SK-N-SH treated with all-trans-retinoic acid at 6 μM for 48 hours (cell line): Measurements from ENCODE around the gene CCDC54.

Experiments
- ATAC-seq: fragments of 200-7000 bp; cut with Tn5 transposase; 3 replicates; pipeline ENCODE4 v1.9.1; 2020; ENCODE audit warnings: mild to moderate bottlenecking, moderate library complexity
- BACH2 ChIP-seq: fragments of 250-450 bp; sonication (Bioruptor Pico); IDR thresholded peaks from 2 replicates; pipeline ENCODE4 v1.9.0; 2021; ENCODE audit warnings: mild to moderate bottlenecking, borderline replicate concordance
- CREB5 ChIP-seq: fragments of 250-450 bp; sonication (Bioruptor Pico); IDR thresholded peaks from 2 replicates; pipeline ENCODE4 v1.5.1; 2020; ENCODE audit warnings: low read depth, mild to moderate bottlenecking, moderate library complexity
- CSDC2 ChIP-seq: fragments of 250-450 bp; sonication (Bioruptor Pico); IDR thresholded peaks from 2 replicates; pipeline ENCODE4 v1.5.0; 2020; ENCODE audit warnings: mild to moderate bottlenecking, moderate library complexity
- ESRRG ChIP-seq: fragments of 250-450 bp; sonication (Bioruptor Pico); IDR thresholded peaks from 2 replicates; pipeline ENCODE4 v1.6.1; 2021; ENCODE audit warnings: mild to moderate bottlenecking
- GLIS3 ChIP-seq: fragments of 250-450 bp; sonication (Bioruptor Pico); IDR thresholded peaks from 2 replicates; pipeline ENCODE4 v1.5.0; 2020; ENCODE audit warnings: mild to moderate bottlenecking, moderate library complexity
- ISL1 ChIP-seq: fragments of 250-450 bp; sonication (Bioruptor Pico); IDR thresholded peaks from 2 replicates; pipeline ENCODE4 v2.1.2; 2022; ENCODE audit warnings: mild to moderate bottlenecking, moderate library complexity
- OSR1 ChIP-seq: fragments of 250-450 bp; sonication (Bioruptor Pico); IDR thresholded peaks from 2 replicates; pipeline ENCODE4 v1.8.0; 2022; ENCODE audit warnings: moderate library complexity, mild to moderate bottlenecking, inconsistent platforms
- PATZ1 ChIP-seq: fragments of 250-450 bp; sonication (Bioruptor Pico); IDR thresholded peaks from 2 replicates; pipeline ENCODE4 v1.8.0; 2020; ENCODE audit warnings: mild to moderate bottlenecking, moderate library complexity, borderline replicate concordance
- POU6F1 ChIP-seq: fragments of 250-450 bp; sonication (Bioruptor Pico); IDR thresholded peaks from 2 replicates; pipeline ENCODE4 v1.8.0; 2021; ENCODE audit warnings: low read depth, mild to moderate bottlenecking, moderate library complexity, borderline replicate concordance
- PPARA ChIP-seq: fragments of 250-450 bp; sonication (Bioruptor Pico); IDR thresholded peaks from 2 replicates; pipeline ENCODE4 v1.5.0; 2020; ENCODE audit warnings: mild to moderate bottlenecking, borderline replicate concordance
- RARB ChIP-seq: fragments of 250-450 bp; sonication (Bioruptor Pico); IDR thresholded peaks from 2 replicates; pipeline ENCODE4 v1.8.0; 2021; ENCODE audit warnings: mild to moderate bottlenecking, moderate library complexity
- TCF4 ChIP-seq: fragments of 250-450 bp; sonication (Bioruptor Pico); IDR thresholded peaks from 2 replicates; pipeline ENCODE4 v1.8.0; 2021; ENCODE audit warnings: mild to moderate bottlenecking, moderate library complexity, borderline replicate concordance
- TSHZ2 ChIP-seq: fragments of 250-450 bp; sonication (Bioruptor Pico); IDR thresholded peaks from 2 replicates; pipeline ENCODE4 v1.5.0; 2020; ENCODE audit warnings: mild to moderate bottlenecking, moderate library complexity
- ZC3H10 ChIP-seq: fragments of 250-450 bp; sonication (Bioruptor Pico); IDR thresholded peaks from 2 replicates; pipeline ENCODE4 v1.5.1; 2021; ENCODE audit warnings: mild to moderate bottlenecking, moderate library complexity
- ZFP30 ChIP-seq: fragments of 450-650 bp; formaldehyde crosslinking; IDR thresholded peaks from 2 replicates; pipeline ENCODE4 v1.5.0; 2022; ENCODE audit warnings: mild to moderate bottlenecking, moderate library complexity
- ZNF70 ChIP-seq: fragments of 450-650 bp; formaldehyde crosslinking; IDR thresholded peaks from 2 replicates; pipeline ENCODE4 v1.5.0; 2020; ENCODE audit warnings: mild to moderate bottlenecking, moderate library complexity
- ZNF8 ChIP-seq: fragments of 450-650 bp; formaldehyde crosslinking; IDR thresholded peaks from 2 replicates; pipeline ENCODE4 v1.5.0; 2020; ENCODE audit warnings: mild to moderate bottlenecking, moderate library complexity

Gene CCDC54

GRCh38 chr3:107372506-107372905 is 4.7 kb upstream of the CCDC54 start:
- TF ChIP-seq POU6F1 (CRISPR knock-in tag) (no peak), OSR1 (CRISPR knock-in tag) (no peak), CREB5 (no peak), PPARA (CRISPR knock-in tag) (no peak), TSHZ2 (CRISPR knock-in tag) (no peak), RARB (CRISPR knock-in tag) (no peak)
- no peak for ATAC-seq

- TF ChIP-seq RARB (CRISPR knock-in tag): no peak
- TF ChIP-seq BACH2: no peak
- no peak for TF ChIP-seq PPARA (CRISPR knock-in tag)
- no peak for TF ChIP-seq ZFP30 (CRISPR knock-in tag)
- TF ChIP-seq, all 23 proteins: peak for 0
- ATAC-seq: no peak
Measured at GRCh38 chr3:107373896-107374295, 3.3 kb upstream of the CCDC54 start.

- ATAC-seq: no peak
- TF ChIP-seq OSR1 (CRISPR knock-in tag): no peak
- no peak for TF ChIP-seq PATZ1 (CRISPR knock-in tag)
- TF ChIP-seq TCF4: no peak
- TF ChIP-seq ZNF70: no peak
- no peak for TF ChIP-seq ZC3H10 (CRISPR knock-in tag)
- TF ChIP-seq ESRRG (CRISPR knock-in tag): no peak
- no peak for TF ChIP-seq ISL1 (CRISPR knock-in tag)
- no peak for TF ChIP-seq ZNF8
- TF ChIP-seq GLIS3: no peak
- no peak for TF ChIP-seq ZFP30 (CRISPR knock-in tag)
- TF ChIP-seq TSHZ2 (CRISPR knock-in tag): no peak
Measured at GRCh38 chr3:107375682-107376081, 1.6 kb upstream of the CCDC54 start.

- TF ChIP-seq ZNF70 (no peak), PATZ1 (CRISPR knock-in tag) (no peak), CSDC2 (CRISPR knock-in tag) (no peak)
- no peak for ATAC-seq
Measured at GRCh38 chr3:107382631-107383030, 5.4 kb downstream of the CCDC54 start.
